ENCODE results near the gene ASB10. TPM values are rescaled to one million over a fixed set of nuclear protein-coding genes. Genes with fewer than 3 reads are reported as not detected.

ASB10 gene
- total and polyA plus RNA-seq, 2 donors (not counting 1 experiment from before 2014, with no cell fraction given) = not detected

DNA sequence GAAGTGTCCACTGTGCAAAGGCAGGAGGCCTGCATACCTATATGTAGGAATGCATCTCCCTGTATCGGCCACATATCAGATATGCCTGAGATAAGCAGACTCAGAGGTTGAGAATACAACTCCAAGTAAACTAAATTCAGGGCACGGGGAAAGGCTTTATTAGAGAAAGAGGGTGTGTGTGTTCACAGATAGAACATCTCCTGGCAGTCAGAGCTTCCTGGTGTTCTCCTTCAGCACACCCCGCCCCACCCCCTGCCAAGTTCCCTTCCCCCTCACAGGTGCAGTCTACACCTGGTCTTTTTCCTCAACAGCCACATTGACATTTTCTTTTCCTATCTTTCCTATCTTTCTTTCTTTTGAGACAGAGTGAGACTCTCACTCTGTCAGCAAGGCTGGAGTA is 36.7 kb downstream of the ASB10 start:
- no peaks in the 10 kb centered on the region for H3K79me2 ChIP-seq (ENCODE audit: control insufficient read depth, insufficient read depth, low read length)
- H3K9ac ChIP-seq (ENCODE audit: insufficient read depth, low read length) = no peak overlapping the region
- H3K4me1 ChIP-seq (ENCODE audit: control insufficient read depth, extremely low read depth, insufficient read depth, low read length) = no peaks in the 10 kb centered on the region
- no peak overlapping the region for H3K27ac ChIP-seq (ENCODE audit: insufficient read depth, low read length)
- no peaks in the 10 kb centered on the region for H3K9me3 ChIP-seq (ENCODE audit: control insufficient read depth, insufficient read depth, low read depth, low read length)
- DNase-seq (ENCODE audit: low read depth in 2 of 2) = no peak
- no peak overlapping the region for H3K4me3 ChIP-seq (replicated peaks in 1 of 4; ENCODE audit: control extremely low read depth in 1 of 4, insufficient read depth in 1 of 4, low read depth in 3 of 4, low read length in 4 of 4)
- H4K20me1 ChIP-seq (ENCODE audit: control insufficient read depth, extremely low read depth, insufficient read depth, low read length) = no peaks in the 10 kb centered on the region
- H3K27me3 ChIP-seq (ENCODE audit: control insufficient read depth, insufficient read depth, low read length) = peaks cover 44% of the 10 kb centered on the region
- no peak overlapping the region for H2AFZ ChIP-seq (ENCODE audit: low read length)
- H3K4me2 ChIP-seq (ENCODE audit: extremely low read depth, insufficient read depth, low read length) = no peak overlapping the region
- TF ChIP-seq, protein P1, sequence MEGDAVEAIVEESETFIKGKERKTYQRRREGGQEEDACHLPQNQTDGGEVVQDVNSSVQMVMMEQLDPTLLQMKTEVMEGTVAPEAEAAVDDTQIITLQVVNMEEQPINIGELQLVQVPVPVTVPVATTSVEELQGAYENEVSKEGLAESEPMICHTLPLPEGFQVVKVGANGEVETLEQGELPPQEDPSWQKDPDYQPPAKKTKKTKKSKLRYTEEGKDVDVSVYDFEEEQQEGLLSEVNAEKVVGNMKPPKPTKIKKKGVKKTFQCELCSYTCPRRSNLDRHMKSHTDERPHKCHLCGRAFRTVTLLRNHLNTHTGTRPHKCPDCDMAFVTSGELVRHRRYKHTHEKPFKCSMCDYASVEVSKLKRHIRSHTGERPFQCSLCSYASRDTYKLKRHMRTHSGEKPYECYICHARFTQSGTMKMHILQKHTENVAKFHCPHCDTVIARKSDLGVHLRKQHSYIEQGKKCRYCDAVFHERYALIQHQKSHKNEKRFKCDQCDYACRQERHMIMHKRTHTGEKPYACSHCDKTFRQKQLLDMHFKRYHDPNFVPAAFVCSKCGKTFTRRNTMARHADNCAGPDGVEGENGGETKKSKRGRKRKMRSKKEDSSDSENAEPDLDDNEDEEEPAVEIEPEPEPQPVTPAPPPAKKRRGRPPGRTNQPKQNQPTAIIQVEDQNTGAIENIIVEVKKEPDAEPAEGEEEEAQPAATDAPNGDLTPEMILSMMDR (conservative IDR thresholded peaks at IDR 0.05 in 1 of 2, IDR thresholded peaks at IDR 0.05 in 1 of 2; ENCODE audit: low read depth in 1 of 2, low read length in 2 of 2) = no peak
- TF ChIP-seq EZH2 (IDR thresholded peaks at IDR 0.05; ENCODE audit: low read length, missing control alignments) = no peak
- no peaks in the 10 kb centered on the region for H3K36me3 ChIP-seq (ENCODE audit: control insufficient read depth, insufficient read depth, low read length)

DNA sequence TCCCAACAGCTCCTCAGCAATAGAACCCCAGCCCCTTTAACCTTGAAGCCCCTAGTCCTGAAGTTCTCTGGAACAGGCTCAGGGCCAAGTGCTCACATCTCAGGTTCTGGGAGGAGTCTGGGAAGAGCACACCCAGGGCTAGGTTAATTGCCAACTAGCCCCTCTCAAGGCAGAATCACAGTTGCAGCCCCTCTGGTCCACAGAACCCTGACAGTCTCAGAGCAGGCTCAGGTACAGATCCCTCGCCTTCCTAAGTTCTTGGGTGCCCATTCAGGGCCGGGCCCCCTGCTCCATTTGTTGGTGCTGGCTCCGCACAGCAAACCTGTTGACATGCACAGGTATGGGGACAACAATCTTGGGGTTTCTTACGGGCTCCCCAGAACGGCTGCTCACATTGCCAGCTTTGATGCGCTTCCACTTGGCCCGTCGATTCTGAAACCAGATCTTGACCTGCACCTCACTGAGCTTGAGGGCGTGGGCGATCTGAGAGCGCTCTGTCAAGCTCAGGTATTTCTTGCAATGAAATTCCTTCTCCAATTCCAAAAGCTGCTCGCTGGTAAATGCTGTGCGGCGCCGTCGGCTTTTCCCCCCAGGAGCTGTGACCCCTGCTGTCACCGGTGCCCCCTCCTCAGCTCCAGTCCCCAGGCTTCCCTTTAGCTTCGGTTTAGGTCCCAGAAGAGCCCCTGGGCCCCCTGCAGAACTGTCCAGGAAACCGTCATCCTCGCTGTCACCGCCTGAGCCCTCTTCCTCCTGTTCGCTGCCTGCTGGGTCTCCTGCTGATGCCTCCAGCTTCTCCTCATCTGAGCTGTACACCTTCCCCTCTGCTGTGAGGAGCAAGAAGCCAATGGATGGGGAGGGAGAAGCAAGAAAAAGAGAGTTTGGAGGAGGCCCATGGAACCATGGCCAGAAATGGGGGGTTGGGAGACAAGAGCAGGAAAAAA is 38.5 kb downstream of the ASB10 start:
- H3K9me3 ChIP-seq (ENCODE audit: control insufficient read depth, insufficient read depth, low read depth, low read length) = no peaks in the 10 kb centered on the region
- H3K27ac ChIP-seq (ENCODE audit: insufficient read depth, low read length) = no peak overlapping the region
- no peaks in the 10 kb centered on the region for H3K4me1 ChIP-seq (ENCODE audit: control insufficient read depth, extremely low read depth, insufficient read depth, low read length)
- DNase-seq (ENCODE audit: low read depth in 2 of 2) = no peak
- peaks cover 2% of the 10 kb centered on the region for H3K36me3 ChIP-seq (ENCODE audit: control insufficient read depth, insufficient read depth, low read length)
- no peak overlapping the region for H3K4me2 ChIP-seq (ENCODE audit: extremely low read depth, insufficient read depth, low read length)
- H3K27me3 ChIP-seq (ENCODE audit: control insufficient read depth, insufficient read depth, low read length) = peaks cover 35% of the 10 kb centered on the region
- no peak overlapping the region for H2AFZ ChIP-seq (ENCODE audit: low read length)
- H4K20me1 ChIP-seq (ENCODE audit: control insufficient read depth, extremely low read depth, insufficient read depth, low read length) = no peaks in the 10 kb centered on the region
- no peak overlapping the region for H3K4me3 ChIP-seq (replicated peaks in 1 of 4; ENCODE audit: control extremely low read depth in 1 of 4, insufficient read depth in 1 of 4, low read depth in 3 of 4, low read length in 4 of 4)
- no peaks in the 10 kb centered on the region for H3K79me2 ChIP-seq (ENCODE audit: control insufficient read depth, insufficient read depth, low read length)
- TF ChIP-seq EZH2 (IDR thresholded peaks at IDR 0.05; ENCODE audit: low read length, missing control alignments) = no peak
- TF ChIP-seq, protein P1 (conservative IDR thresholded peaks at IDR 0.05 in 1 of 2, IDR thresholded peaks at IDR 0.05 in 1 of 2; ENCODE audit: low read depth in 1 of 2, low read length in 2 of 2) = no peak
- no peak overlapping the region for H3K9ac ChIP-seq (ENCODE audit: insufficient read depth, low read length)

DNA sequence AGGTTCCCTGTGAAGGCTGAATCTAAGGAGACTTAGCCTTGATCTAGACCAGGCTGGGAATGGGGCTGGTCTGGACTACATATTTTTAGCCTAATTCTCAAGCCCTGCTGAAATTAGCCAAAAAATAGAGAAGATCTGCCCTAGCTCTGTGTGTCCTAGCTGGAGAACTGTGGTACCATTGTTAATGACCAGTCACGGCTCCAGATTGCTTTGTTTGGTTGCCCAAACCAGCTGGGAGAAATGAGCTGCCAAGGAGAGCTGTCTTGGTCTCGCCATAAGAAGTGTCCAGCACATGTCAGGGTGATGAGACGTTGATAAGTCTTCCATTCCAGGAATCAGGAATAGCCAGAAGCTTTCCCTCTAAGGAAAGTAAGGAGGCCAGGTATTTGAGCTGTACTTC is 40.3 kb downstream of the ASB10 start:
- H3K4me1 ChIP-seq (ENCODE audit: control insufficient read depth, extremely low read depth, insufficient read depth, low read length) = no peaks in the 10 kb centered on the region
- no peaks in the 10 kb centered on the region for H4K20me1 ChIP-seq (ENCODE audit: control insufficient read depth, extremely low read depth, insufficient read depth, low read length)
- H3K4me3 ChIP-seq (replicated peaks in 1 of 4; ENCODE audit: control extremely low read depth in 1 of 4, insufficient read depth in 1 of 4, low read depth in 3 of 4, low read length in 4 of 4) = no peak overlapping the region
- H3K27ac ChIP-seq (ENCODE audit: insufficient read depth, low read length) = no peak overlapping the region
- TF ChIP-seq EZH2 (IDR thresholded peaks at IDR 0.05; ENCODE audit: low read length, missing control alignments) = no peak
- TF ChIP-seq, protein P1 (conservative IDR thresholded peaks at IDR 0.05 in 1 of 2, IDR thresholded peaks at IDR 0.05 in 1 of 2; ENCODE audit: low read depth in 1 of 2, low read length in 2 of 2) = no peak
- H3K79me2 ChIP-seq (ENCODE audit: control insufficient read depth, insufficient read depth, low read length) = no peaks in the 10 kb centered on the region
- H3K9me3 ChIP-seq (ENCODE audit: control insufficient read depth, insufficient read depth, low read depth, low read length) = no peaks in the 10 kb centered on the region
- H3K27me3 ChIP-seq (ENCODE audit: control insufficient read depth, insufficient read depth, low read length) = peaks cover 18% of the 10 kb centered on the region
- H3K9ac ChIP-seq (ENCODE audit: insufficient read depth, low read length) = no peak overlapping the region
- no peak overlapping the region for H3K4me2 ChIP-seq (ENCODE audit: extremely low read depth, insufficient read depth, low read length)
- DNase-seq (ENCODE audit: low read depth in 2 of 2) = no peak
- H3K36me3 ChIP-seq (ENCODE audit: control insufficient read depth, insufficient read depth, low read length) = peaks cover 7% of the 10 kb centered on the region
- H2AFZ ChIP-seq (ENCODE audit: low read length) = no peak overlapping the region

All from fibroblast of lung (primary cell).